IgD-negative memory B cell (primary cell): ENCODE data around the gene CPNE8. TPM values are rescaled to one million over a fixed set of nuclear protein-coding genes. Genes with fewer than 3 reads are reported as not detected.

ENCODE experiments used
- H3K27ac Mint-ChIP-seq, 3 donors: one replicate each; pipeline ENCODE4 v1.8.0; 2020 to 2022; ENCODE audit warnings: mild to moderate bottlenecking in 3 of 3, mixed read lengths in 3 of 3, moderate library complexity in 1 of 3
- H3K27me3 Mint-ChIP-seq: one replicate; pipeline ENCODE4 v1.8.0; 2021; ENCODE audit warnings: mixed read lengths
- H3K36me3 Mint-ChIP-seq: one replicate; pipeline ENCODE4 v1.8.0; 2020; ENCODE audit warnings: mild to moderate bottlenecking, mixed read lengths
- H3K4me1 Mint-ChIP-seq, 3 donors: one replicate each; pipeline ENCODE4 v1.8.0; 2020 to 2022; ENCODE audit warnings: mixed read lengths in 3 of 3, mild to moderate bottlenecking in 1 of 3
- H3K4me3 Mint-ChIP-seq, 4 donors: one replicate each; pipeline ENCODE4 v1.8.0; 2020 to 2022; ENCODE audit warnings: mild to moderate bottlenecking in 4 of 4, mixed read lengths in 4 of 4, moderate library complexity in 3 of 4
- H3K9me3 Mint-ChIP-seq, 3 donors: one replicate each; pipeline ENCODE4 v1.8.0; 2020 to 2021; ENCODE audit warnings: mixed read lengths in 3 of 3, mild to moderate bottlenecking in 1 of 3
- polyA plus RNA-seq: library from polyadenylated mRNA; unstranded; fragments of 300-500 nt; fragmentation: Illumina TruSeq; gene quantifications from one replicate; pipeline ENCODE4 v1.2.3, GENCODE V29; 2021

The CPNE8 gene
- polyA plus RNA-seq, 1 donor from 2014 or later = 0.86 TPM

- H3K9me3 Mint-ChIP-seq = peaks cover 5 to 8% (median 6%) of the 10 kb centered on the region in 3 donors
- H3K4me1 Mint-ChIP-seq = no peaks in the 10 kb centered on the region
- no peak overlapping the region for H3K27ac Mint-ChIP-seq
- no peaks in the 10 kb centered on the region for H3K27me3 Mint-ChIP-seq
- H3K4me3 Mint-ChIP-seq = no peak overlapping the region
- H3K36me3 Mint-ChIP-seq = no peaks in the 10 kb centered on the region
Observed at GRCh38 chr12:38884666-38885065, 20.7 kb downstream of the CPNE8 start.

GRCh38 chr12:38883629-38884134, 21.7 kb downstream of the CPNE8 start:
- Mint-ChIP-seq H3K27ac (no peak overlapping the region), H3K4me1 (no peaks in the 10 kb centered on the region), H3K27me3 (no peaks in the 10 kb centered on the region), H3K9me3 (peaks cover 0 to 6% (median 4%) of the 10 kb centered on the region in 3 donors), H3K36me3 (no peaks in the 10 kb centered on the region), H3K4me3 (no peak overlapping the region)

- no peaks in the 10 kb centered on the region for H3K4me1 Mint-ChIP-seq
- peaks cover 0 to 6% (median 4%) of the 10 kb centered on the region in 3 donors for H3K9me3 Mint-ChIP-seq
- no peak overlapping the region for H3K27ac Mint-ChIP-seq
- no peaks in the 10 kb centered on the region for H3K36me3 Mint-ChIP-seq
- no peak overlapping the region for H3K4me3 Mint-ChIP-seq
- no peaks in the 10 kb centered on the region for H3K27me3 Mint-ChIP-seq
Observed at GRCh38 chr12:38880288-38880687, 25.1 kb downstream of the CPNE8 start.

GRCh38 chr12:38878986-38879385, 26.4 kb downstream of the CPNE8 start:
- Mint-ChIP-seq H3K27ac (no peak overlapping the region), H3K4me1 (no peaks in the 10 kb centered on the region), H3K36me3 (no peaks in the 10 kb centered on the region), H3K4me3 (no peak overlapping the region), H3K27me3 (no peaks in the 10 kb centered on the region), H3K9me3 (peaks cover 0 to 6% (median 2%) of the 10 kb centered on the region in 3 donors)

GRCh38 chr12:38878333-38878705, 27.1 kb downstream of the CPNE8 start:
- H3K4me1 Mint-ChIP-seq = no peaks in the 10 kb centered on the region
- H3K4me3 Mint-ChIP-seq = no peak overlapping the region
- H3K36me3 Mint-ChIP-seq = no peaks in the 10 kb centered on the region

GRCh38 chr12:38875586-38876228, 29.7 kb downstream of the CPNE8 start:
- Mint-ChIP-seq H3K36me3 (no peaks in the 10 kb centered on the region), H3K4me3 (no peak overlapping the region), H3K27me3 (no peaks in the 10 kb centered on the region), H3K27ac (no peak overlapping the region), H3K9me3 (no peaks in the 10 kb centered on the region), H3K4me1 (no peaks in the 10 kb centered on the region)

More at GRCh38 chr12:38878333-38878705, 27.1 kb downstream of the CPNE8 start:
- H3K27me3 Mint-ChIP-seq = no peaks in the 10 kb centered on the region
- H3K27ac Mint-ChIP-seq = no peak overlapping the region
- H3K9me3 Mint-ChIP-seq = peaks cover 0 to 6% (median 0%) of the 10 kb centered on the region in 3 donors

GRCh38 chr12:38872561-38872960, 32.8 kb downstream of the CPNE8 start:
- Mint-ChIP-seq H3K36me3 (no peaks in the 10 kb centered on the region), H3K27ac (no peak overlapping the region), H3K9me3 (no peaks in the 10 kb centered on the region), H3K4me1 (no peaks in the 10 kb centered on the region), H3K4me3 (no peak overlapping the region), H3K27me3 (no peaks in the 10 kb centered on the region)

- no peaks in the 10 kb centered on the region for H3K9me3 Mint-ChIP-seq
- no peaks in the 10 kb centered on the region for H3K27me3 Mint-ChIP-seq
- no peak overlapping the region for H3K4me3 Mint-ChIP-seq
- H3K36me3 Mint-ChIP-seq = no peaks in the 10 kb centered on the region
- no peaks in the 10 kb centered on the region for H3K4me1 Mint-ChIP-seq
- no peak overlapping the region for H3K27ac Mint-ChIP-seq
Observed at GRCh38 chr12:38872156-38872555, 33.2 kb downstream of the CPNE8 start.

GRCh38 chr12:38869036-38869435, 36.4 kb downstream of the CPNE8 start:
- Mint-ChIP-seq H3K27ac (no peak overlapping the region), H3K4me1 (peaks cover 0 to 2% (median 0%) of the 10 kb centered on the region in 3 donors), H3K36me3 (no peaks in the 10 kb centered on the region), H3K4me3 (no peak overlapping the region), H3K9me3 (no peaks in the 10 kb centered on the region), H3K27me3 (no peaks in the 10 kb centered on the region)

GRCh38 chr12:38850461-38850860, 54.9 kb downstream of the CPNE8 start:
- Mint-ChIP-seq H3K9me3 (peaks cover 2 to 11% (median 4%) of the 10 kb centered on the region in 3 donors), H3K4me1 (no peaks in the 10 kb centered on the region), H3K4me3 (no peak overlapping the region), H3K36me3 (no peaks in the 10 kb centered on the region), H3K27ac (no peak overlapping the region), H3K27me3 (no peaks in the 10 kb centered on the region)

GRCh38 chr12:38847247-38847646, 58.1 kb downstream of the CPNE8 start:
- Mint-ChIP-seq H3K36me3 (no peaks in the 10 kb centered on the region), H3K9me3 (peaks cover 0 to 11% (median 0%) of the 10 kb centered on the region in 3 donors), H3K27ac (no peak overlapping the region), H3K4me1 (no peaks in the 10 kb centered on the region), H3K4me3 (no peak overlapping the region), H3K27me3 (no peaks in the 10 kb centered on the region)

- H3K36me3 Mint-ChIP-seq = no peaks in the 10 kb centered on the region
- no peaks in the 10 kb centered on the region for H3K27me3 Mint-ChIP-seq
Observed at GRCh38 chr12:38844267-38844666, 61.1 kb downstream of the CPNE8 start.

GRCh38 chr12:38838056-38838850, 67.1 kb downstream of the CPNE8 start:
- Mint-ChIP-seq H3K36me3 (no peaks in the 10 kb centered on the region), H3K4me3 (no peak overlapping the region), H3K27ac (no peak overlapping the region), H3K4me1 (no peaks in the 10 kb centered on the region), H3K9me3 (peaks cover 4 to 11% (median 10%) of the 10 kb centered on the region in 3 donors), H3K27me3 (no peaks in the 10 kb centered on the region)

More at GRCh38 chr12:38844267-38844666, 61.1 kb downstream of the CPNE8 start:
- H3K4me1 Mint-ChIP-seq = no peaks in the 10 kb centered on the region
- no peak overlapping the region for H3K27ac Mint-ChIP-seq
- H3K4me3 Mint-ChIP-seq = no peak overlapping the region
- H3K9me3 Mint-ChIP-seq = no peaks in the 10 kb centered on the region

GRCh38 chr12:38831715-38832114, 73.7 kb downstream of the CPNE8 start:
- no peaks in the 10 kb centered on the region for H3K27me3 Mint-ChIP-seq
- no peak overlapping the region for H3K4me3 Mint-ChIP-seq
- H3K36me3 Mint-ChIP-seq = no peaks in the 10 kb centered on the region
- no peaks in the 10 kb centered on the region for H3K4me1 Mint-ChIP-seq
- peaks cover 9 to 14% (median 13%) of the 10 kb centered on the region in 3 donors for H3K9me3 Mint-ChIP-seq
- H3K27ac Mint-ChIP-seq = no peak overlapping the region

GRCh38 chr12:38825006-38825405, 80.4 kb downstream of the CPNE8 start:
- Mint-ChIP-seq H3K27me3 (no peaks in the 10 kb centered on the region), H3K4me3 (no peak overlapping the region), H3K36me3 (no peaks in the 10 kb centered on the region), H3K4me1 (no peaks in the 10 kb centered on the region), H3K9me3 (peaks cover 3 to 5% (median 4%) of the 10 kb centered on the region in 3 donors), H3K27ac (no peak overlapping the region)
